GM19351 (cell line): ENCODE measurements around the gene LRRC4.
A peak's percentile ranks its signal among the peaks of the same experiment; 100 is the strongest.

Experiments used
- ATAC-seq: cut with Tn5 transposase; IDR thresholded peaks from one replicate; pipeline ENCODE4 v1.9.1; 2021; ENCODE audit warnings: mild to moderate bottlenecking, moderate library complexity; ENCODE audit not compliant: unreplicated experiment

The LRRC4 gene

DNA sequence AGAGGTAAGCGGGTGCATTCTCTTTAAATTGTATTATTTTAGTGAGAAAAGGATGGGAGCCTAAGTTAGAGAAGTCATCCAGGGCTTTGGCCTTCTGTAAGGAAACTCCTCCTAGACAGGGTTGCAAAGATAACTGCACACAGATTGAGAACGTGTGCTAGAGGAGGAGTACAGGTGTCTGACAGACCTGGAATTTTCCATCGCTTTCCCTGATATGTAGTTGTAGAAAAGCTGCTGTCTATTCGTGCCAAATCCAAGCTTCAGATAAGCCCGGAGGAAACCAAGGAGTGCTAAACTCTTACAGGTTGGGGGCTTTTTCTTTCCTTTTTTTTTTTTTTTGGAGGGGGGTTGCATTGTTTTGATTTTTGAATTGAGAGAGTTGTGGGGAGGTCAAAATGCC is 23.1 kb downstream of the LRRC4 start:
- no peak for ATAC-seq

- ATAC-seq, result no peak
Measured at GRCh38 chr7:128007303-128007680, 23.9 kb downstream of the LRRC4 start.

DNA sequence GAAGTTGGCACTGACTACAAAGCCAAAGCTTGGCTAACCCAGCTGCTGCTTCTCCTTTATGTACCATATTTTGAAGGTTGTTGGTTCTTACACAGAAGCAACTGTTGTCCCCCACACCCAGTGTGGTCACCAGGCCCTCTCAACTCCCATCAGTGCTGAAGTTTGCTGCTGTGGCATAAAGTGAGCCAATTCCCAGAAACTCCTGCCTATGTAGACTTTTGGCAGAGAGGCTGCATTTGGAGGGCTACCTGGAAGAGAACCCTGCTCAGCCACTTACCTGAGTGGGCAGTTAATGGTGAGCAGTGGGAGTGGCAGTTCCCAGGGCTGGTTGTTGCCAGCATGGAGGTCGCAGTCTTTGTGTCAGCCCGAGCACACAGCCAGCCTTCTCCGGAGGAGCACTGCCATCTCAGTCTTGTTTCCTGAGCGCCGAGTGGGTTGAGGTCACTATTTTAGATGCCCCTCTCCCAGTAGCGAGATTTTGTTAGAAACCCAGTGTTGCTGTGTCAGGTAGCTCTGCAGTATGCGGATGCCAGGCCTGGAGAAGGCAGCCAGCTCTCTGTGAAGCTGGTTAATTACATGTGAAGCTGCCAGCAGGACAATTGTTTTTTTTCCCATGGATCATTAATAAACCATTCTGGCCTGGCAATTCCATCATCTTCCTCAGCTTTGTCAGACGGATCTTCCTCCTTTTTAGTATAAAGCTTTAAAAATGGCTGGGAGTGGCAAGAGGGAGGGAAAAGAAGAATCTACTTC is 24.5 kb downstream of the LRRC4 start:
- no peak for ATAC-seq

- no peak for ATAC-seq
Measured at GRCh38 chr7:128005759-128006159, 25.5 kb downstream of the LRRC4 start.

DNA sequence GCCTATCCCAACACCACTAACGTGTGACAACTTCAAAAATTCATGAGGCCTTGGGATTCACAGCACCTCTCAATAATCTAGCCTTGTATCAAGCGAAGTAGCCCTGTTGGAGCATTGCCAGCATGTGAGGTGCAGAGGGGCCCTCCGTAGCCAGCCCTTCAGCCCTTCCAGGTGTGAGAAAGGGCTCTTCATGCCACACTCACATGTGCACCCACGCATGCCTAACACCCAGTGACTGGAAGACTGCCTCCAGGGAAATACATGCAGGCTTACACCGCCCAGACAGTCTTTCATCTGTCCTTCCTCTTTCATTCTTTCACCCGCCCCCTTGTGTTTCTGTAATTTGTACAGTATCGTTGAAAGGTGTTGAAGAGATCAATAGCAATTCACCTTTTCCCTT is 26.1 kb downstream of the LRRC4 start:
- no peak for ATAC-seq

- peak; percentile 25 for ATAC-seq
Measured at GRCh38 chr7:128004623-128005022, 26.6 kb downstream of the LRRC4 start.

DNA sequence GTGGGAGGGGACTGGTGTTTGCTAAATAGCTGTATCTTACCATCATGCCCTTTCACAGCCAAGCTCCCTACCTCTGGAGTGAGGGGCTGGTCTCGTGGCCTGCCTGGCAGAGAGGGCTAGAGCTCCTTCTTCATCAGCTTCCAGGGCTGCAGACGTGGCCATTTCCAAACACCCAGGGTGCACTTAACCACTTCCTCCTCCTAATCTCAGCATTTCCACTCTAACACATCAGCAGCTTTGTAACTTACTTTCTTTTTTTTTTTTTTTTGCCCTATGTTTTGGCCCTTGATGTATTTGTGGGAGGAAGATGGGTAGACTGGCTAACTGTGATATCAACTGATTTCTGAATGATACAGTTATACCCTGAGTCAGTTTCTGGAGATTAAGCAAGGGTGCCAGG is 27.4 kb downstream of the LRRC4 start:
- ATAC-seq, result no peak

GRCh38 chr7:128003167-128003566 is 28.1 kb downstream of the LRRC4 start:
- ATAC-seq, result peak; percentile 49

GRCh38 chr7:128000854-128001265 is 30.4 kb downstream of the LRRC4 start:
- ATAC-seq, result peak; percentile 68

DNA sequence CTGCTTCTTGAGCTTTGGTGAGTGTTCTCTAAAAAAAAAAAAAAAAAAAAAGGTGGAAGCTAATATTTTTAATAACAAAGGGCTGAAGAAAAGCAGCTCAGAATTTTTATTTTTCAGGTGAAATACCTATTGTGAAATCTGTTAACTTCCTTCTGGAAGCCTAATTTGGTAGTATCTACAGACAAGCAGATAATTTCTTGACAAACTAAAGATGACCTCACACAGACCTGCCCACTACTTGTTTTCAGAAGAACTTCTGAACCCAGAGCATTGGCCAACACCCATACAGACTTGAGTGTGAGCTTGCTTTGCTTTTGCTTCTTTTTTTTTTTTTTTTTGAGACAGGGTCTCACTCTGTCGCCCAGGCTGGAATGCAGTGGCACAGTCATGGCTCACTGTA is 31.2 kb downstream of the LRRC4 start:
- ATAC-seq, result no peak

DNA sequence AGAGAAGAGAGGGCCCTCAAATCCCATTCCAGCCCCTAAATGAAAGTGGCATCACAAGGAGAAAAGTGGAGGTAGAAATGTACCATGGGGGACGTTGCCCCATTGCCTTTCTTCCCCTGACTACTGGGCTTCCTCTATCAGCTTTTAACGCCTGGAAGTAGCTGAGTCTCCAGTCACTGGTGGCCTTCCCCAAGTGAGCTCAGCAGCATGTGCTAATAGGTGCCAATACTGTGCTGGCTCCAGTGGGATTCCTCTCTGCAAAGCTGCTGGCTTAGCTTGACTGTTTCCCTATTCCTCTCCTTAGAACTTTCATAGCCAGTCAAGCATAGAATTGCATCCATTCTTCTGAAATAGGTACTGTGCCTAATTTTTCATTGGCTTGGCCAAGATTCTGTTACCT is 32.6 kb downstream of the LRRC4 start:
- no peak for ATAC-seq

DNA sequence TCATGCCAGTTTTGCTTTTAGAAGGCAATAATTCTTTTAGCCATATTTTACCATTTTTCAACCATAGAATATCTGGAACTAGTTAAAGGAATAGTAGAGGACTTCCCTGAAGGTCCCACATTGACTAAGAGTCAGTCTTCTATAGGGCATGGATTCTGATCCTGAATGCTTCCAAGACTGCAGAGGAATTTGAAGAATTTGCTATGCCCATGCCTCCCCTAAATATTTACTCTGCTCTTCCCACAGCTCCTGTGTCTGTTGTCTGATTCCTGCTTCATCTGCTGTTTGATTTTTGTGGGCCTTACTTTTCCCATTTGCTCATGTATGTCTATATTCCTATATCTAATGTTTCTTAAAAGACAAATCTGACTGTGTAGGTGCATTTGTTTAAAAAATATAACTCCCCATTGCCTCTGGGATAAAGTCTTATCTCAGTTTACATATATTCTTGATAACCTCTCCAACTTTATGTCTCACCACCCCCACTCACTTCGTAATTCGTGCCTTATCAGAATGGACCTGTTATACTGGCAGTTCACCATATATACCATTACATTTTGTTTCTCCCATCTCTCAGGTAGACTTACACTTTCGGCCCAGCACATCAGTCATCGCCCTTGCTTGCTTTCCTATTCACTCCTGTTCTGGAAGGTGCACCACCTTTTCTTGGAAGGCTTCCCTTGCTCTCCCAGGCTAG is 33.9 kb downstream of the LRRC4 start:
- ATAC-seq, result no peak

DNA sequence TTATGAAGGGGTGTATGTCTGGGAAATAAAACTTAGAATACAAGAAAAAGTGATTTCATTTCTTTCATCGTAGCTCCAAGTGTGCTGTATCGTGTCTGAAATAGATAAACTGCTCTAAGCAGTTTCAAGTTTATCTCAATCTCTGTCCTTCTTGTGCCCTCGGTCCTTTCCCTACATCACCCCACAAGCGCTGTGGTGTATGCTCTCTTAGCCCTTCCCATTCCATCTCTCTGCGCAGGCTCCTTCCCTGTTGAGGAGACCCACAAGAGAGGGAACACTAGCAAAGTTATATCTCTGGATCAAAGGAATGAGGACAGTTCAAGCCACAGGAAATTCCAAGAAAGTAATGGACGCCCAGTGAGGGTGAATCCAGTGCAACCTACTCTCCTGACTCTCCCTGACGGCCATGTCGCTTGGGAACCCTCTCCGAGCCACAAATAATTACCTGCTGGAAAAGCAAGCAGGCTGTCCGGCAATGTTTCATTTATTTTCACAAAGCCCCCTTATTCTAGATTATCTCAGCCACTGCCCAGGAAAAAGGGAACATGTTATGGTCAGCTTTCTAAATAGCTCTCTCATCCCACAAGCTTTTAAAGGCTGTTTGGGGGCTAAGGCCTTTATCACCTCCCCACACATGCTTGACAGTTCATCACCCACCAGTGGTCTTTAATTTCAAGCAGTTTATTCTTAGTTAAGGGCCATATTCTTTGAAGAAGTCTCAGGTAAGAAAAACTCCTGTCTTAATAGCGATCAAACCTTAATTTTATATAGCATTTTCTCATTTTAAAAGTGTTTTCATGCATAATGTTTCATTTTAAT is 34.8 kb downstream of the LRRC4 start:
- ATAC-seq, result no peak

- no peak for ATAC-seq
Measured at GRCh38 chr7:127995881-127996215, 35.4 kb downstream of the LRRC4 start.

- ATAC-seq, result no peak
Measured at GRCh38 chr7:127995156-127995880, 35.9 kb downstream of the LRRC4 start.

DNA sequence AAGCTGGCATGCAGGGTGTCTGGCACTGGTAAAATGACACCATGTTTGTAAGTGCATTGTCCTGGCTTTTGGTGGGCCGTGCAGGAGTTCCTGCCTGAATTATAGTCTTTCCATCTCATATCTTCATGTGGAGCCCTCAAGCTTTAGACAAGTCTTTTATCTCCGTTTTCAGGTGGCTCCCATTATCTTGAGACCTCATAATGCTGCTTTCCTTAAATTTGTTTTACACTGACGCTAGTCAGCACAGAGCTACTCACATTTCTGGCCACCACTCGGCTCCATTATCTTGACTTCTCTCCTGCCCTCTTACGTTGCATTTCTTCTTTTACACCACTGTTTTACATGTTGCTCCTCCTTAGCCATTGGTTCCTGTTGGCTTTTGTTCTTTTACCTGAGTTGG is 37.2 kb downstream of the LRRC4 start:
- no peak for ATAC-seq

DNA sequence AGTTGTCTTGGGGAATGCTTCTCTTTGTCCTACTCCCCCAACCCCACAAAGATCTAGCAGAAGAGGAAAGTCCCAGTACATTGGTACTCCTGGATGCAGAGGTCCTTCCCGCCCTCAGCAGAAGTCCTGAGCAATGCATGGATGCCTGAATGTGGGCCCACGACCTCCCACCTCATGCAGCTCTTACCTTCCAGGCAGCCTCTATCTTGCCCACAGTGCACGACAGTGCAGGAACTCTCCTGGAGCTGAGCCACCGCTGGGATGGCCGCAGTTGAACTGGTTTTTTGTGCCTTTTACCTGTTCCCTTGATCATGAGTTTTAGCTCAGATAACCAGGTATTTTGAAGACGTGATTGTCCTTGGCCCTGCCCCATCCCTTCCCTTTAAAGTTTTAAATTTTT is 37.9 kb downstream of the LRRC4 start:
- no peak for ATAC-seq

DNA sequence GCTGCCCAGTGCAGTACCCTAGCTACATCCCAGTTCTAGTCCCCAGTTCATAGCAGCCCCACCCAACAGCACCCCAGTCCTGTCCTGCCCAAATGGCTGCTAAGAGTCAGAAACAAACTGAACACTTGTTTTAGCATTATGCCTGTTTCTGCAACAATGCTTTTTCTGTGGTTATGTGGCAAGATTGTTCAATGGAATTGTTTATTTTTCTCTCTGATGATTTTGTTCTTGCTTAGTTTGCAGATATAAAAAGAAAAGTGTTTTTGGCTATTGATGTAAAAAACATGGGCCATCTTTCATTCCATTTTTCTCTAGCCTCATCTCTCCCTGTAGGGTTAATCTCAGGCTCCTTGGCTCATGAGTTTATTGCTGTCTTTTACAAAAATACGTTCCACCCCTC is 42.5 kb downstream of the LRRC4 start:
- no peak for ATAC-seq

- no peak for ATAC-seq
Measured at GRCh38 chr7:127986581-127987521, 44.4 kb downstream of the LRRC4 start.

GRCh38 chr7:127983804-127984332 is 47.4 kb downstream of the LRRC4 start:
- no peak for ATAC-seq
